GM12878 (cell line): Measurements from ENCODE around the gene ATXN1. TPM values are rescaled to one million over a fixed set of nuclear protein-coding genes. Genes with fewer than 3 reads are reported as not detected.

Source experiments
- ATAC-seq: fragments of 200-7000 bp; cut with Tn5 transposase; 3 replicates; pipeline ENCODE4 v1.9.1; 2020; ENCODE audit warnings: mild to moderate bottlenecking, moderate library complexity
- BruUV-seq: library from RNA; stranded (reverse); fragments of 400-500 nt; replicated peaks from 2 replicates; lab custom pipeline; 2021; lab: Mats Ljungman, UMichigan
- CTCF ChIA-PET: fragments of 300-600 bp; sonication (Branson Sonifier 250); formaldehyde crosslinking; extraction: SDS; loops from one replicate; lab custom pipeline; 2021; ENCODE audit warnings: inconsistent platforms; lab: Yijun Ruan, JAX
- POLR2A ChIA-PET: fragments of 350-600 bp; formaldehyde crosslinking; extraction: SDS; loops from one replicate; lab custom pipeline; 2021; ENCODE audit warnings: inconsistent platforms; lab: Charles Lee
- RAD21 ChIA-PET: fragments of 300-600 bp; sonication (Branson Sonifier 250); formaldehyde crosslinking; loops from one replicate; lab custom pipeline; 2023; ENCODE audit warnings: antibody characterized with exemption; ENCODE audit not compliant: unreplicated experiment; lab: Charles Lee
- SMC1A ChIA-PET: fragments of 300-600 bp; sonication (Branson Sonifier 250); formaldehyde crosslinking; loops from one replicate; lab custom pipeline; 2023; ENCODE audit not compliant: unreplicated experiment, uncharacterized antibody; lab: Charles Lee
- DNase-seq: peaks from one replicate; pipeline ENCODE4 v3.0.0-alpha.2; 2011; ENCODE audit warnings: low read depth, low spot score
- FAIRE-seq: peaks from 3 replicates; lab custom pipeline; 2011; peaks lifted over from hg19 to GRCh38; lab: Jason Lieb, UNC
- H2AFZ ChIP-seq: 2 replicates; pipeline ENCODE4 v1.6.0; 2011; ENCODE audit warnings: low read depth, low read length, control low read depth; ENCODE audit not compliant: control insufficient read depth
- H3K27ac ChIP-seq: 2 replicates; pipeline ENCODE4 v1.5.1; 2011; ENCODE audit warnings: control low read depth; ENCODE audit not compliant: control insufficient read depth, insufficient read depth
- H3K27me3 ChIP-seq, 2 experiments: replicated peaks in 1 of 2; 2 replicates each; pipeline versions ENCODE4 v1.6.0 to v1.6.1; 2011; ENCODE audit warnings: low read length in 1 of 2; ENCODE audit not compliant: control insufficient read depth in 2 of 2, insufficient read depth in 2 of 2
- H3K36me3 ChIP-seq, 2 experiments: 2 replicates each; pipeline ENCODE4 v1.5.1; 2011; ENCODE audit warnings: low read length in 1 of 2; ENCODE audit not compliant: control insufficient read depth in 2 of 2, insufficient read depth in 2 of 2
- H3K4me1 ChIP-seq: 2 replicates; pipeline ENCODE4 v1.6.1; 2011; ENCODE audit warnings: mild to moderate bottlenecking, low read length, moderate library complexity, mixed read lengths; ENCODE audit not compliant: control insufficient read depth, insufficient read depth
- H3K4me2 ChIP-seq: 2 replicates; pipeline ENCODE4 v1.6.0; 2011; ENCODE audit warnings: control low read depth; ENCODE audit not compliant: control insufficient read depth, insufficient read depth
- H3K4me3 ChIP-seq: fragments of 200-600 bp; sonication (generic); 2 replicates; pipeline ENCODE4 v1.5.1; 2016
- H3K79me2 ChIP-seq: 2 replicates; pipeline ENCODE4 v1.6.0; 2011; ENCODE audit warnings: low read length; ENCODE audit not compliant: control insufficient read depth, insufficient read depth
- H3K9ac ChIP-seq: 2 replicates; pipeline ENCODE4 v1.8.0; 2011; ENCODE audit warnings: low read length, control low read depth, mixed read lengths; ENCODE audit not compliant: control insufficient read depth, insufficient read depth
- H3K9me3 ChIP-seq: replicated peaks from 3 replicates; pipeline ENCODE4 v1.5.1; 2011; ENCODE audit warnings: mild to moderate bottlenecking, low read length; ENCODE audit not compliant: control insufficient read depth, insufficient read depth
- H4K20me1 ChIP-seq: 2 replicates; pipeline ENCODE4 v1.6.0; 2011; ENCODE audit not compliant: control insufficient read depth, insufficient read depth
- BHLHE40 ChIP-seq, 2 experiments: fragments of 450-650 bp in 1 of 2; IDR thresholded peaks; 2 replicates each; pipeline ENCODE4 v1.6.1; 2011 to 2017; ENCODE audit warnings: low read depth in 2 of 2, borderline replicate concordance in 1 of 2, improper control_type of control experiment in 1 of 2, low read length in 1 of 2, mild to moderate bottlenecking in 1 of 2
- HCFC1 ChIP-seq: fragments of 150-350 bp; IDR thresholded peaks from 2 replicates; pipeline ENCODE4 v1.6.1; 2014; ENCODE audit warnings: low read length
- RAD51 ChIP-seq: fragments of 450-650 bp; IDR thresholded peaks from 2 replicates; pipeline ENCODE4 v1.6.1; 2016; ENCODE audit warnings: moderate library complexity, mild to moderate bottlenecking, inconsistent platforms
- TCF12 ChIP-seq: IDR thresholded peaks from 2 replicates; pipeline ENCODE4 v1.6.1; 2011; ENCODE audit warnings: low read depth, mild to moderate bottlenecking, low read length
- WGBS: methylation state at CpG from one replicate; pipeline ENCODE4 v1.1.6; 2016; ENCODE audit warnings: low lambda C conversion rate; ENCODE audit not compliant: insufficient replicate concordance, insufficient coverage; ENCODE audit errors: missing lambda C conversion rate; 5-methylcytosine and 5-hydroxymethylcytosine counted together
- in situ Hi-C: fragments of 300-500 bp; cut with MboI; formaldehyde crosslinking; loops from 9 replicates; pipeline ENCODE4 v1.14.3; 2018; ENCODE audit warnings: mixed read lengths
- intact Hi-C: fragments of 100-400 bp; cut with micrococcal nuclease; formaldehyde crosslinking; loops from one replicate; pipeline ENCODE4 v1.14.2; 2022; ENCODE audit not compliant: unreplicated experiment
- polyA plus RNA-seq, 11 experiments: library from polyadenylated mRNA; depleted of rRNA in 4 of 11; unstranded in 6 of 11; stranded (reverse) in 5 of 11; fragments of >200 nt; fragmentation: Nextera tagmentation in 4 of 11; fragmentation: Illumina TruSeq in 1 of 11; extraction: Ambion mirVana in 4 of 11; extraction: Trizol in 1 of 11; gene quantifications; 1 replicate in 1 of 11; 2 replicates in 10 of 11; pipeline versions ENCODE4 v1.2.1 to v1.2.3, GENCODE V29; 2011 to 2016; ENCODE audit warnings: inconsistent platforms in 2 of 11, missing spikeins in 2 of 11, low read depth in 1 of 11
- total RNA-seq, 4 experiments: library from RNA; depleted of rRNA in 3 of 4; stranded (reverse); fragments of >200 nt in 3 of 4; fragmentation: Illumina TruSeq in 1 of 4; extraction: Trizol in 1 of 4; gene quantifications; 2 replicates each; pipeline versions ENCODE4 v1.2.1 to v1.2.3, GENCODE V29; 2013 to 2021
- TF ChIP-seq, protein P1 (sequence below): fragments of 450-650 bp; IDR thresholded peaks from 2 replicates; pipeline ENCODE4 v1.6.1; 2016; ENCODE audit warnings: mild to moderate bottlenecking
- TF ChIP-seq, protein P2 (sequence below): fragments of 450-650 bp; IDR thresholded peaks from 2 replicates; pipeline ENCODE4 v1.6.1; 2014; ENCODE audit warnings: mild to moderate bottlenecking
- TF ChIP-seq, protein P3 (sequence below): fragments of 450-650 bp; IDR thresholded peaks from 2 replicates; pipeline ENCODE4 v1.6.1; 2017; ENCODE audit warnings: mild to moderate bottlenecking, moderate library complexity
- TF ChIP-seq, protein P4 (sequence below): IDR thresholded peaks from 2 replicates; pipeline ENCODE4 v1.6.1; 2011; ENCODE audit warnings: borderline replicate concordance, low read depth, mild to moderate bottlenecking, moderate library complexity, mixed read lengths, low read length; ENCODE audit not compliant: insufficient read depth; ENCODE audit errors: extremely low read length

ATXN1 gene
- total and polyA plus RNA-seq, 10 of the 15 experiments (the other 5 are each of a cell fraction or from before 2014, with no cell fraction given), result 12.2 to 51.2 (median 20.5) TPM

DNA sequence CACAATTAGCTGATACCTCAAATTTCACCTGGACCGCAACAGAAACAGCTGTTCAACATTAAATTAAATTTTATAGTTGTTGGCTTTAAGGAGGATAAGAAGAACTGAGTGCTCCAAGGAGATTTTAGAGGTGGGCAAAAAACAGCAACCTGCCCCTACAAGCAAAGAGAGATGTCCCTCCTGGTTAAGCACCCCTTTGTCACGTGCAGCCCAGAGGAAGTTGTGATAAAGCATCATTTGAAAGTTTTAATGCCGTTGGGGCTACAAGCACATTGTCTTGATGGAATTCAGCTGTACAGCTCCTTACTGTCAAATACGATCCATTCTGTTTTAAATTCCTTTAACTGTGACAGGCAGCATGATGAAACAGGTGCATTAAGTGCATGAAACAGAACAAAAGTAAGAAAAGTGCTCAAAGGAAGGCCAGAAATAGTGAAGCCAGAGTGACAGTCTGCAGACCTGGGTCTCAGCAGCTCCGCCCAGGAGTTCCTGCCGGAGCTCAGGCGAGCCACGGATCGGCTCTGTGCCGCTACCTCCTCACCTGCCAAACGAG is 327.8 kb downstream of the ATXN1 start:
- FAIRE-seq, result no peak
- Histone ChIP-seq H3K79me2 (peaks cover 15% of the 10 kb centered on the region), H3K4me3 (no peak overlapping the region), H3K9ac (no peak overlapping the region), H3K36me3 (peaks cover 0 to 10% of the 10 kb centered on the region in 2 experiments; a peak in 3 of 4 replicates), H4K20me1 (no peaks in the 10 kb centered on the region), H3K4me2 (no peak overlapping the region; the same call in none of the 2 replicates), H2AFZ (no peak overlapping the region), H3K4me1 (peaks cover 56% of the 10 kb centered on the region), H3K27me3 (no peaks in the 10 kb centered on the region), H3K9me3 (no peaks in the 10 kb centered on the region; the same call in 2 of the 3 replicates), H3K27ac (peak overlapping the region; percentile 39)
- ChIA-PET POLR2A (interaction anchor here (1.1 to 2.1 kb wide), 6 partner anchors 10 to 60 kb away, joined by 3 to 16 read pairs (median 4); no protein-coding TSS in a partner anchor), CTCF (interaction anchor here (1.0 to 4.1 kb wide), 6 partner anchors 9 to 330 kb away, joined by 3 to 18 read pairs (median 10); no protein-coding TSS in a partner anchor), RAD21 (interaction anchor here (0.6 to 9.3 kb wide), 12 partner anchors 9 to 158 kb away, joined by 3 to 99 read pairs (median 4); no protein-coding TSS in a partner anchor), SMC1A (interaction anchor here (0.6 to 15.6 kb wide), 14 partner anchors 9 to 325 kb away, joined by 3 to 314 read pairs (median 7); no protein-coding TSS in a partner anchor)
- 80% methylated on average over 11 of the region's 11 CpGs for WGBS
- in situ Hi-C loops, result no loop called here
- no peak for DNase-seq
- TF ChIP-seq, protein P1, sequence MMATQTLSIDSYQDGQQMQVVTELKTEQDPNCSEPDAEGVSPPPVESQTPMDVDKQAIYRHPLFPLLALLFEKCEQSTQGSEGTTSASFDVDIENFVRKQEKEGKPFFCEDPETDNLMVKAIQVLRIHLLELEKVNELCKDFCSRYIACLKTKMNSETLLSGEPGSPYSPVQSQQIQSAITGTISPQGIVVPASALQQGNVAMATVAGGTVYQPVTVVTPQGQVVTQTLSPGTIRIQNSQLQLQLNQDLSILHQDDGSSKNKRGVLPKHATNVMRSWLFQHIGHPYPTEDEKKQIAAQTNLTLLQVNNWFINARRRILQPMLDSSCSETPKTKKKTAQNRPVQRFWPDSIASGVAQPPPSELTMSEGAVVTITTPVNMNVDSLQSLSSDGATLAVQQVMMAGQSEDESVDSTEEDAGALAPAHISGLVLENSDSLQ, result peak; percentile 20; the same call in 1 of the 2 replicates
- TF ChIP-seq, protein P2, sequence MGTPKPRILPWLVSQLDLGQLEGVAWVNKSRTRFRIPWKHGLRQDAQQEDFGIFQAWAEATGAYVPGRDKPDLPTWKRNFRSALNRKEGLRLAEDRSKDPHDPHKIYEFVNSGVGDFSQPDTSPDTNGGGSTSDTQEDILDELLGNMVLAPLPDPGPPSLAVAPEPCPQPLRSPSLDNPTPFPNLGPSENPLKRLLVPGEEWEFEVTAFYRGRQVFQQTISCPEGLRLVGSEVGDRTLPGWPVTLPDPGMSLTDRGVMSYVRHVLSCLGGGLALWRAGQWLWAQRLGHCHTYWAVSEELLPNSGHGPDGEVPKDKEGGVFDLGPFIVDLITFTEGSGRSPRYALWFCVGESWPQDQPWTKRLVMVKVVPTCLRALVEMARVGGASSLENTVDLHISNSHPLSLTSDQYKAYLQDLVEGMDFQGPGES, result no peak
- TF ChIP-seq HCFC1 (no peak), BHLHE40 (IDR thresholded peaks at IDR 0.05; ENCODE audit: borderline replicate concordance in 1 of 2, low read depth in 2 of 2, low read length in 1 of 2) (peak; percentile 52 to 73; a peak in 3 of 4 replicates), TCF12 (no peak), RAD51 (peak; percentile 53)
- TF ChIP-seq, protein P3, sequence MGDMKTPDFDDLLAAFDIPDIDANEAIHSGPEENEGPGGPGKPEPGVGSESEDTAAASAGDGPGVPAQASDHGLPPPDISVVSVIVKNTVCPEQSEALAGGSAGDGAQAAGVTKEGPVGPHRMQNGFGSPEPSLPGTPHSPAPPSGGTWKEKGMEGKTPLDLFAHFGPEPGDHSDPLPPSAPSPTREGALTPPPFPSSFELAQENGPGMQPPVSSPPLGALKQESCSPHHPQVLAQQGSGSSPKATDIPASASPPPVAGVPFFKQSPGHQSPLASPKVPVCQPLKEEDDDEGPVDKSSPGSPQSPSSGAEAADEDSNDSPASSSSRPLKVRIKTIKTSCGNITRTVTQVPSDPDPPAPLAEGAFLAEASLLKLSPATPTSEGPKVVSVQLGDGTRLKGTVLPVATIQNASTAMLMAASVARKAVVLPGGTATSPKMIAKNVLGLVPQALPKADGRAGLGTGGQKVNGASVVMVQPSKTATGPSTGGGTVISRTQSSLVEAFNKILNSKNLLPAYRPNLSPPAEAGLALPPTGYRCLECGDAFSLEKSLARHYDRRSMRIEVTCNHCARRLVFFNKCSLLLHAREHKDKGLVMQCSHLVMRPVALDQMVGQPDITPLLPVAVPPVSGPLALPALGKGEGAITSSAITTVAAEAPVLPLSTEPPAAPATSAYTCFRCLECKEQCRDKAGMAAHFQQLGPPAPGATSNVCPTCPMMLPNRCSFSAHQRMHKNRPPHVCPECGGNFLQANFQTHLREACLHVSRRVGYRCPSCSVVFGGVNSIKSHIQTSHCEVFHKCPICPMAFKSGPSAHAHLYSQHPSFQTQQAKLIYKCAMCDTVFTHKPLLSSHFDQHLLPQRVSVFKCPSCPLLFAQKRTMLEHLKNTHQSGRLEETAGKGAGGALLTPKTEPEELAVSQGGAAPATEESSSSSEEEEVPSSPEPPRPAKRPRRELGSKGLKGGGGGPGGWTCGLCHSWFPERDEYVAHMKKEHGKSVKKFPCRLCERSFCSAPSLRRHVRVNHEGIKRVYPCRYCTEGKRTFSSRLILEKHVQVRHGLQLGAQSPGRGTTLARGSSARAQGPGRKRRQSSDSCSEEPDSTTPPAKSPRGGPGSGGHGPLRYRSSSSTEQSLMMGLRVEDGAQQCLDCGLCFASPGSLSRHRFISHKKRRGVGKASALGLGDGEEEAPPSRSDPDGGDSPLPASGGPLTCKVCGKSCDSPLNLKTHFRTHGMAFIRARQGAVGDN, result 0 out of 2 replicates have a peak, but pooled peaks have one; percentile 51
- TF ChIP-seq, protein P4, sequence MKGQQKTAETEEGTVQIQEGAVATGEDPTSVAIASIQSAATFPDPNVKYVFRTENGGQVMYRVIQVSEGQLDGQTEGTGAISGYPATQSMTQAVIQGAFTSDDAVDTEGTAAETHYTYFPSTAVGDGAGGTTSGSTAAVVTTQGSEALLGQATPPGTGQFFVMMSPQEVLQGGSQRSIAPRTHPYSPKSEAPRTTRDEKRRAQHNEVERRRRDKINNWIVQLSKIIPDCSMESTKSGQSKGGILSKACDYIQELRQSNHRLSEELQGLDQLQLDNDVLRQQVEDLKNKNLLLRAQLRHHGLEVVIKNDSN, result peak; percentile 26
- BruUV-seq, result no TSS peak
- ATAC-seq, result peak; percentile 30
- intact Hi-C loops, result no loop called here
